Spleen (tissue), 11 donors: ENCODE results near the gene OR1L6. TPM values are rescaled to one million over a fixed set of nuclear protein-coding genes. Genes with fewer than 3 reads are reported as not detected.

Experiments used
- DNase-seq: peaks from one replicate; pipeline ENCODE4 v3.0.0-alpha.2; 2020
- H3K27ac ChIP-seq, 8 donors: fragments of 200-600 bp; sonication (generic) in 7 of 8; 1 replicate in 4 of 8; 2 replicates in 4 of 8; pipeline versions ENCODE4 v1.5.0 to v1.8.0; 2016 to 2021; ENCODE audit warnings: inconsistent platforms in 4 of 8, mild to moderate bottlenecking in 4 of 8, moderate library complexity in 1 of 8
- H3K27me3 ChIP-seq, 7 donors: fragments of 200-600 bp; sonication (generic) in 6 of 7; replicated peaks in 1 of 7; 1 replicate in 4 of 7; 2 replicates in 3 of 7; pipeline versions ENCODE4 v1.5.0 to v1.8.0; 2016 to 2021; ENCODE audit warnings: inconsistent platforms in 3 of 7, mild to moderate bottlenecking in 1 of 7
- H3K36me3 ChIP-seq, 6 donors: fragments of 200-600 bp; sonication (generic) in 5 of 6; 1 replicate in 4 of 6; 2 replicates in 2 of 6; pipeline versions ENCODE4 v1.5.0 to v1.8.0; 2016 to 2021; ENCODE audit warnings: inconsistent platforms in 2 of 6
- H3K4me1 ChIP-seq, 6 donors: fragments of 200-600 bp; sonication (generic) in 5 of 6; 1 replicate in 3 of 6; 2 replicates in 3 of 6; pipeline versions ENCODE4 v1.5.0 to v1.8.0; 2016 to 2021; ENCODE audit warnings: inconsistent platforms in 3 of 6
- H3K4me3 ChIP-seq, 8 donors: fragments of 200-600 bp; sonication (generic) in 7 of 8; 1 replicate in 4 of 8; 2 replicates in 4 of 8; pipeline versions ENCODE4 v1.5.0 to v1.8.0; 2016 to 2021; ENCODE audit warnings: inconsistent platforms in 4 of 8, mild to moderate bottlenecking in 4 of 8, moderate library complexity in 2 of 8
- H3K9me3 ChIP-seq, 8 donors: fragments of 200-600 bp; sonication (generic) in 7 of 8; 1 replicate in 4 of 8; 2 replicates in 4 of 8; pipeline versions ENCODE4 v1.5.0 to v1.8.0; 2016 to 2021; ENCODE audit warnings: inconsistent platforms in 4 of 8
- POLR2A ChIP-seq, 3 donors: fragments of 450-650 bp; IDR thresholded peaks; one replicate each; pipeline ENCODE4 v1.5.1; 2017; ENCODE audit warnings: antibody characterized with exemption in 3 of 3, mild to moderate bottlenecking in 1 of 3
- POLR2AphosphoS5 ChIP-seq, 3 donors: sonication (generic); formaldehyde crosslinking; IDR thresholded peaks; one replicate each; pipeline ENCODE4 v1.5.1; 2017; ENCODE audit warnings: antibody characterized with exemption in 3 of 3
- WGBS, 5 donors: extraction: QIAGEN DNeasy Blood & Tissue Kit in 3 of 5; methylation state at CpG; one replicate each; pipeline versions ENCODE4 v1.1.5 to v1.1.7; 2013 to 2018; 5-methylcytosine and 5-hydroxymethylcytosine counted together
- intact Hi-C: fragments of 100-400 bp; cut with DNase I; formaldehyde crosslinking; loops from one replicate; pipeline ENCODE4 v1.15.0; 2023; ENCODE audit warnings: low total_unique reads
- polyA plus RNA-seq, 3 donors: library from polyadenylated mRNA; stranded (reverse); fragments of 200-250 nt; gene quantifications; one replicate each; pipeline ENCODE4 v1.2.1, GENCODE V29; 2013
- total RNA-seq, 7 donors: library from RNA; depleted of rRNA in 3 of 7; stranded (reverse); fragments of >200 nt in 3 of 7; fragmentation: NEBNext Ultra II Directional in 4 of 7; extraction: Animal tissue kit (Norgen Biotek cat#: 25700) in 4 of 7; gene quantifications; one replicate each; pipeline versions ENCODE4 v1.1.0 to v1.2.1, GENCODE V29; 2016 to 2021
- TF ChIP-seq, protein P1 (sequence below), 11 experiments: fragments of 200-600 bp in 7 of 11; fragments of 450-650 bp in 4 of 11; sonication (generic) in 4 of 11; IDR thresholded peaks in 8 of 11; conservative IDR thresholded peaks in 3 of 11; 1 replicate in 7 of 11; 2 replicates in 4 of 11; pipeline versions ENCODE4 v1.4.0 to v1.8.0; 2016 to 2021; ENCODE audit warnings: antibody characterized with exemption in 11 of 11, inconsistent platforms in 4 of 11, mild to moderate bottlenecking in 1 of 11
- donor health status: healthy with polysubstance abuse.
- donor health status: DM: no; HTN: no; CAD: no; lungs with moderate emphysema.
- donor health status: DM: no; HTN: no; CAD: no.
- donor health status: Bipolar disorder and iron deficiency.
- donor health status: healthy.
- donor health status: DM: no; HTN: no; CAD: no.
- donor health status: DM: yes; HTN: yes; CAD: no.

OR1L6 gene
- total and polyA plus RNA-seq, 10 donors, result not detected

DNA sequence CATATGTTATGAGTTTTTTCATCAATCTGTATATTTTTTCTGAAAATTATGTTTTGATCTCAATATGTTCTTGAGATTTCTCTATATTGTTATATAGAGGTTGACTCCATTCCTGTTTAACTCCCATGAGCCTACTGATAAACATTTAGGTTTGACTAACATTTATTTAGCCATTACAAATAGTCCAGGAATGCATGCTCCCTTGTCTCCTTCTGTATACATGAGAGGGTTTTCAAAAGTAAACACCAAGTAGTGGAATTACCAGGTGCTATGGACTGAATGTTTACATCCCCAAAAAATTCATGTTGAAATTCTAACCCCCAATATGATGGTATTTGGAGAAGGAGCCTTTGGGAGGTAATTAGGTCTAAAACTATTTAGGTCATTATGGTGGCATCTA lies 43.2 kb downstream of the OR1L6 start:
- no peaks in the 10 kb centered on the region for H3K9me3 ChIP-seq
- no peak for DNase-seq
- H3K27ac ChIP-seq, result no peak overlapping the region
- H3K4me3 ChIP-seq, result no peak overlapping the region
- peaks cover 0 to 7% (median 0%) of the 10 kb centered on the region in 6 donors for H3K36me3 ChIP-seq
- no peaks in the 10 kb centered on the region for H3K27me3 ChIP-seq
- intact Hi-C loops, result no loop called here
- TF ChIP-seq POLR2A (IDR thresholded peaks at IDR 0.05) (no peak), POLR2AphosphoS5 (IDR thresholded peaks at IDR 0.05) (no peak)
- TF ChIP-seq, protein P1, sequence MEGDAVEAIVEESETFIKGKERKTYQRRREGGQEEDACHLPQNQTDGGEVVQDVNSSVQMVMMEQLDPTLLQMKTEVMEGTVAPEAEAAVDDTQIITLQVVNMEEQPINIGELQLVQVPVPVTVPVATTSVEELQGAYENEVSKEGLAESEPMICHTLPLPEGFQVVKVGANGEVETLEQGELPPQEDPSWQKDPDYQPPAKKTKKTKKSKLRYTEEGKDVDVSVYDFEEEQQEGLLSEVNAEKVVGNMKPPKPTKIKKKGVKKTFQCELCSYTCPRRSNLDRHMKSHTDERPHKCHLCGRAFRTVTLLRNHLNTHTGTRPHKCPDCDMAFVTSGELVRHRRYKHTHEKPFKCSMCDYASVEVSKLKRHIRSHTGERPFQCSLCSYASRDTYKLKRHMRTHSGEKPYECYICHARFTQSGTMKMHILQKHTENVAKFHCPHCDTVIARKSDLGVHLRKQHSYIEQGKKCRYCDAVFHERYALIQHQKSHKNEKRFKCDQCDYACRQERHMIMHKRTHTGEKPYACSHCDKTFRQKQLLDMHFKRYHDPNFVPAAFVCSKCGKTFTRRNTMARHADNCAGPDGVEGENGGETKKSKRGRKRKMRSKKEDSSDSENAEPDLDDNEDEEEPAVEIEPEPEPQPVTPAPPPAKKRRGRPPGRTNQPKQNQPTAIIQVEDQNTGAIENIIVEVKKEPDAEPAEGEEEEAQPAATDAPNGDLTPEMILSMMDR (IDR thresholded peaks at IDR 0.05 in 8 of 11, conservative IDR thresholded peaks at IDR 0.05 in 3 of 11), result no peak
- H3K4me1 ChIP-seq, result no peaks in the 10 kb centered on the region

DNA sequence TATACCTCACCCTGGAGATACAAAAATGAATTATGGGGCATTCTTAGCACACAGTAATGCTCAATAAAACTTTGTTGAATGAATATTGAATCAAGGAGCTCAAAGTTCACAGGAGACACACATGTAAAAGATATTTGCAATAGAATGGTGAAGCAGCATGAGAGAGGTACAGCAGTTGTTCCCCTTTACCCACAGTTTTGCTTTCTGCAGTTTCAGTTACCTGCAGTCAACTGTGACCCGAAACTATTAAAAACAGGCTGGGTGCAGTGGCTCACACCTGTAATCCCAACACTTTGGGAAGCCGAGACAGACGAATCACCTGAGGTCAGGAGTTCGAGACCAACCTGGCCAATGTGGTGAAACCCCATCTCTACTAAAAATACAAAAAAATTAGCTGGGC lies 44.2 kb downstream of the OR1L6 start:
- TF ChIP-seq POLR2A (IDR thresholded peaks at IDR 0.05) (no peak), POLR2AphosphoS5 (IDR thresholded peaks at IDR 0.05) (no peak)
- TF ChIP-seq, protein P1 (IDR thresholded peaks at IDR 0.05 in 8 of 11, conservative IDR thresholded peaks at IDR 0.05 in 3 of 11), result no peak
- no peak overlapping the region for H3K4me3 ChIP-seq
- no peak overlapping the region for H3K27ac ChIP-seq
- WGBS, 5 donors, result 81 to 96% (median 89%) methylated on average over 4 of the region's 4 CpGs
- peaks cover 0 to 7% (median 0%) of the 10 kb centered on the region in 6 donors for H3K36me3 ChIP-seq
- no peaks in the 10 kb centered on the region for H3K27me3 ChIP-seq
- no peaks in the 10 kb centered on the region for H3K4me1 ChIP-seq
- DNase-seq, result no peak
- H3K9me3 ChIP-seq, result no peaks in the 10 kb centered on the region
- intact Hi-C loops, result no loop called here

GRCh38 chr9:122788831-122789230 lies 46.7 kb downstream of the OR1L6 start, which contains the start of gene OR5C1:
TSS of gene OR5C1 (plus strand) at chr9:122788933. CDS start at chr9:122788933, 0 bp downstream.
- peaks cover 0 to 7% (median 0%) of the 10 kb centered on the region in 6 donors for H3K36me3 ChIP-seq
- TF ChIP-seq POLR2A (IDR thresholded peaks at IDR 0.05) (no peak), POLR2AphosphoS5 (IDR thresholded peaks at IDR 0.05) (no peak)
- TF ChIP-seq, protein P1 (IDR thresholded peaks at IDR 0.05 in 8 of 11, conservative IDR thresholded peaks at IDR 0.05 in 3 of 11), result no peak
- no peak within 1 kb of the TSS for H3K27ac ChIP-seq
- intact Hi-C loops, result no loop called here
- WGBS, 5 donors, result 92 to 98% (median 94%) methylated on average over 5 to 12 of the region's 12 CpGs
- no peak for DNase-seq
- no peak within 1 kb of the TSS for H3K4me3 ChIP-seq
- no peaks in the 10 kb centered on the region for H3K9me3 ChIP-seq
- no peaks in the 10 kb centered on the region for H3K27me3 ChIP-seq
- H3K4me1 ChIP-seq, result no peaks in the 10 kb centered on the region

DNA sequence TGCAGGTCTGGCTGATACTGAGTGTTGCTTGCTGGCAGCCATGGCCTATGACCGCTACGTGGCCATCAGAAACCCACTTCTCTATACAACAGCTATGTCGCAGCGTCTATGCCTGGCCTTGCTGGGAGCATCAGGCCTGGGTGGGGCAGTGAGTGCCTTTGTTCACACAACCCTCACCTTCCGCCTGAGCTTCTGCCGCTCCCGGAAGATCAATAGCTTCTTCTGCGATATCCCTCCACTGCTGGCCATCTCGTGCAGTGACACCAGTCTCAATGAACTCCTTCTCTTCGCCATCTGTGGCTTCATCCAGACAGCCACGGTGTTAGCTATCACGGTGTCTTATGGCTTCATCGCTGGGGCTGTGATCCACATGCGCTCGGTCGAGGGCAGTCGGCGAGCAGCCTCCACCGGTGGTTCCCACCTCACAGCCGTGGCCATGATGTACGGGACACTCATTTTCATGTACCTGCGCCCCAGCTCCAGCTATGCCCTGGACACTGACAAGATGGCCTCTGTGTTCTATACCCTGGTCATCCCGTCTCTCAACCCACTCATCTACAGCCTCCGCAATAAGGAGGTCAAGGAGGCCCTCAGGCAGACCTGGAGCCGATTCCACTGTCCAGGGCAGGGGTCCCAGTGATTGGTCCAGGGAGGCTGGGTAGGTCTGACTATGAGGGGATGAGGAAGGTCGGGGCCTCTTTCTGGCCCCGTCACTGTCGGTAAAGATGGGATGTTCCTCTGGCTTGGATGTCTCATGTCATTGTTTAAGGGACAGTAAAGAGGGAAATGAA lies 47.3 kb downstream of the OR1L6 start:
- peaks cover 0 to 7% (median 0%) of the 10 kb centered on the region in 6 donors for H3K36me3 ChIP-seq
- TF ChIP-seq POLR2A (IDR thresholded peaks at IDR 0.05), result no peak
- no peak for TF ChIP-seq POLR2AphosphoS5 (IDR thresholded peaks at IDR 0.05)
- no peaks in the 10 kb centered on the region for H3K4me1 ChIP-seq
- 88 to 97% (median 94%) methylated on average over 28 of the region's 28 CpGs for WGBS, 5 donors
- H3K9me3 ChIP-seq, result no peaks in the 10 kb centered on the region
- no peaks in the 10 kb centered on the region for H3K27me3 ChIP-seq
- no peak overlapping the region for H3K27ac ChIP-seq
- no peak for DNase-seq
- no peak overlapping the region for H3K4me3 ChIP-seq
- intact Hi-C loops, result no loop called here
